ENCODE results near the gene LASP1NB.

Gene LASP1NB

DNA sequence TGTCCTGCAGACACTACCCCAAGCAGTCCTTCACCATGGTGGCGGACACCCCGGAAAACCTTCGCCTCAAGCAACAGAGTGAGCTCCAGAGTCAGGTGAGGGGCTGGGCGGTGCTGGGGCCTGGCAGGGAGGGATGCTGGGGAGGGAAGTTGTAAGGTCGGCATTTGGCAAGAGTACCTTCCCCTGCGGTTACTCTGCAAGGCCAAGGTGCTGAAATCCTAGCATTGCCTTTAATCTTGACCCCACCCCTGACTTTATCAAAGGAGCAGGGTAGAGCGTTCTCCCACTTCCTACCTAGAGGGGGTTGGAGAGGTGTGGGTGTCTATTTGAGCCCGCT is 35.0 kb upstream of the LASP1NB start:
- DNase-seq (ENCODE audit: low read depth in 1 of 2, low spot score in 2 of 2) (no peak), FAIRE-seq (no peak)
- no peak overlapping the region for H2AFZ ChIP-seq (ENCODE audit: low read length)
- peaks cover 0 to 34% of the 10 kb centered on the region in 2 experiments; a peak in 2 of 4 replicates for H3K79me2 ChIP-seq (ENCODE audit: control insufficient read depth in 1 of 2, insufficient read depth in 2 of 2, low read length in 2 of 2)
- H3K9me3 ChIP-seq (ENCODE audit: insufficient read depth in 2 of 2, low read depth in 1 of 2, low read length in 1 of 2): no peaks in the 10 kb centered on the region
- no peak overlapping the region for H3K4me3 ChIP-seq (ENCODE audit: extremely low read depth in 1 of 4, insufficient read depth in 2 of 4, low read depth in 3 of 4, low read length in 4 of 4)
- no peak overlapping the region; the same call in 1 of the 2 replicates for H3K27ac ChIP-seq (ENCODE audit: low read depth, low read length)
- peaks cover 6 to 18% of the 10 kb centered on the region in 2 experiments for H4K20me1 ChIP-seq (replicated peaks in 1 of 2; ENCODE audit: control insufficient read depth in 1 of 2, insufficient read depth in 2 of 2, low read length in 2 of 2)
- no peak overlapping the region for H4K91ac ChIP-seq (replicated peaks; ENCODE audit: insufficient read length, low read length)
- no peak overlapping the region for H3K9ac ChIP-seq (replicated peaks in 1 of 4; ENCODE audit: extremely low read depth in 1 of 4, low read depth in 3 of 4, low read length in 3 of 4)
- H3K27me3 ChIP-seq (replicated peaks in 1 of 4; ENCODE audit: control insufficient read depth in 3 of 4, extremely low read depth in 1 of 4, insufficient read depth in 3 of 4, low read length in 3 of 4): no peaks in the 10 kb centered on the region
- H2BK12ac ChIP-seq (ENCODE audit: low read depth, low read length): no peak overlapping the region
- no peak overlapping the region for H2AK5ac ChIP-seq (ENCODE audit: low read depth, low read length)
- peaks cover 8% of the 10 kb centered on the region for H3K79me1 ChIP-seq (ENCODE audit: low read depth, low read length)
- no peak overlapping the region for H2BK15ac ChIP-seq (ENCODE audit: low read length)
- H2BK120ac ChIP-seq (replicated peaks; ENCODE audit: low read depth, low read length): no peak overlapping the region
- H4K8ac ChIP-seq (ENCODE audit: extremely low read depth, insufficient read depth, low read length): no peak overlapping the region
- H3K4me1 ChIP-seq (replicated peaks in 1 of 4; ENCODE audit: control insufficient read depth in 3 of 4, insufficient read depth in 4 of 4, low read length in 3 of 4): peaks cover 2 to 16% (median 9%) of the 10 kb centered on the region in 4 experiments
- no peak overlapping the region for H3K23ac ChIP-seq (ENCODE audit: insufficient read length)
- ChIA-PET POLR2A (ENCODE audit: partially characterized antibody) (interaction anchor here (0.9 kb wide), 1 partner anchor 14 kb away, joined by 4 read pairs; no protein-coding TSS in a partner anchor), CTCF (ENCODE audit: partially characterized antibody) (interaction anchor here (1.6 kb wide), 1 partner anchor 25 kb away, joined by 4 read pairs; no protein-coding TSS in a partner anchor)
- peaks cover 0 to 18% (median 12%) of the 10 kb centered on the region in 4 experiments; a peak in 7 of 8 replicates for H3K36me3 ChIP-seq (ENCODE audit: control insufficient read depth in 2 of 4, insufficient read depth in 4 of 4, low read length in 3 of 4)
- H3K56ac ChIP-seq (replicated peaks; ENCODE audit: insufficient read length, low read depth, low read length): no peak overlapping the region
- no peaks in the 10 kb centered on the region for H3K23me2 ChIP-seq (ENCODE audit: low read depth, low read length)
- H3K14ac ChIP-seq (ENCODE audit: insufficient read length): no peak overlapping the region
- WGBS, 2 experiments (ENCODE audit: extremely low coverage in 1 of 2, insufficient coverage in 1 of 2, insufficient read length in 1 of 2, insufficient replicate concordance in 2 of 2, low coverage in 1 of 2, low lambda C conversion rate in 2 of 2, missing lambda C conversion rate in 1 of 2): 86% methylated on average over 8 of the region's 8 CpGs; no CpG with 5 or more reads in 1 of the 2 experiments
- no peak overlapping the region for H4K5ac ChIP-seq (ENCODE audit: insufficient read length, low read depth, low read length)
- no peak overlapping the region for H2BK5ac ChIP-seq (ENCODE audit: low read depth, low read length)
- H3K18ac ChIP-seq (ENCODE audit: extremely low read depth, low read length): no peak overlapping the region
- H2BK20ac ChIP-seq (ENCODE audit: low read length): no peak overlapping the region
- no peak overlapping the region for H3K4me2 ChIP-seq (ENCODE audit: insufficient read depth in 1 of 2, low read depth in 2 of 2, low read length in 2 of 2)
- H3K4ac ChIP-seq (replicated peaks; ENCODE audit: insufficient read length, low read depth, low read length): no peak overlapping the region
- TF ChIP-seq ZNF274 (IDR thresholded peaks at IDR 0.05; ENCODE audit: borderline replicate concordance, extremely low read depth, low read length) (no peak), CBX5 (IDR thresholded peaks at IDR 0.05; ENCODE audit: low read depth, low read length) (no peak), BRCA1 (IDR thresholded peaks at IDR 0.05; ENCODE audit: low read depth, low read length) (no peak), GTF2F1 (IDR thresholded peaks at IDR 0.05; ENCODE audit: borderline replicate concordance, low read depth, low read length) (no peak), ATF2 (IDR thresholded peaks at IDR 0.05; ENCODE audit: low read length) (no peak), KDM4A (IDR thresholded peaks at IDR 0.05; ENCODE audit: low read depth, low read length, severe bottlenecking) (no peak), GABPA (IDR thresholded peaks at IDR 0.05; ENCODE audit: borderline replicate concordance, insufficient read depth, low read length) (no peak), SIN3A (conservative IDR thresholded peaks at IDR 0.05 in 1 of 2, IDR thresholded peaks at IDR 0.05 in 1 of 2; ENCODE audit: low read depth in 1 of 2, low read length in 2 of 2) (no peak), POU5F1 (IDR thresholded peaks at IDR 0.05; ENCODE audit: low read depth, low read length) (no peak), TBP (IDR thresholded peaks at IDR 0.05; ENCODE audit: low read depth, low read length) (no peak), SRF (IDR thresholded peaks at IDR 0.05; ENCODE audit: low read depth, low read length) (no peak), RNF2 (IDR thresholded peaks at IDR 0.05; ENCODE audit: borderline replicate concordance, low read depth, low read length, missing control alignments, poor library complexity, severe bottlenecking) (no peak)
